ENCODE data around the gene SEM1.
"Not testable (repeated sequence)": the region's sequence is repeated elsewhere in the genome, so short reads cannot be mapped to it uniquely, and the experiment has no call there.

SEM1 gene

GRCh38 chr7:96709381-96710228, at the start of gene SEM1:
TSS of gene SEM1 (minus strand) at chr7:96709846. CDS start at chr7:96709763, 83 bp downstream.
- H2AFZ ChIP-seq (ENCODE audit: low read depth, low read length), result peak within 1 kb of the TSS; percentile 93
- peaks cover 10% of the 10 kb centered on the region for H3K4me1 ChIP-seq (ENCODE audit: insufficient read depth, low read length)
- no peaks in the 10 kb centered on the region for H3K27me3 ChIP-seq (ENCODE audit: insufficient read depth, low read length)
- H3K9me3 ChIP-seq (ENCODE audit: low read length), result peaks cover 7% of the 10 kb centered on the region
- peak within 1 kb of the TSS; percentile 97 for H3K4me3 ChIP-seq (ENCODE audit: low read length)
- H3K36me3 ChIP-seq (ENCODE audit: insufficient read depth, low read length), result peaks cover 18% of the 10 kb centered on the region

- not testable (repeated sequence) for H3K36me3 ChIP-seq (ENCODE audit: insufficient read depth, low read length); H3K4me1 ChIP-seq (ENCODE audit: insufficient read depth, low read length); H3K4me3 ChIP-seq (ENCODE audit: low read length); H2AFZ ChIP-seq (ENCODE audit: low read depth, low read length); H3K9me3 ChIP-seq (ENCODE audit: low read length); H3K27me3 ChIP-seq (ENCODE audit: insufficient read depth, low read length)
These were observed 48.2 kb upstream of the SEM1 start for GRCh38 chr7:96757880-96758279.

GRCh38 chr7:96747418-96747940, 37.8 kb upstream of the SEM1 start:
- Histone ChIP-seq H3K4me3 (ENCODE audit: low read length) (no peak overlapping the region), H3K9me3 (ENCODE audit: low read length) (no peaks in the 10 kb centered on the region), H3K4me1 (ENCODE audit: insufficient read depth, low read length) (no peaks in the 10 kb centered on the region), H2AFZ (ENCODE audit: low read depth, low read length) (no peak overlapping the region), H3K36me3 (ENCODE audit: insufficient read depth, low read length) (no peaks in the 10 kb centered on the region), H3K27me3 (ENCODE audit: insufficient read depth, low read length) (no peaks in the 10 kb centered on the region)

GRCh38 chr7:96740130-96740529, 30.5 kb upstream of the SEM1 start:
- Histone ChIP-seq H3K27me3 (ENCODE audit: insufficient read depth, low read length) (peaks cover 13% of the 10 kb centered on the region), H3K4me1 (ENCODE audit: insufficient read depth, low read length) (no peaks in the 10 kb centered on the region), H3K9me3 (ENCODE audit: low read length) (no peaks in the 10 kb centered on the region), H3K4me3 (ENCODE audit: low read length) (no peak overlapping the region), H3K36me3 (ENCODE audit: insufficient read depth, low read length) (no peaks in the 10 kb centered on the region), H2AFZ (ENCODE audit: low read depth, low read length) (no peak overlapping the region)

- Histone ChIP-seq H3K36me3 (ENCODE audit: insufficient read depth, low read length) (no peaks in the 10 kb centered on the region), H3K27me3 (ENCODE audit: insufficient read depth, low read length) (peaks cover 13% of the 10 kb centered on the region), H2AFZ (ENCODE audit: low read depth, low read length) (no peak overlapping the region), H3K4me3 (ENCODE audit: low read length) (no peak overlapping the region), H3K4me1 (ENCODE audit: insufficient read depth, low read length) (no peaks in the 10 kb centered on the region), H3K9me3 (ENCODE audit: low read length) (no peaks in the 10 kb centered on the region)
These were observed 30.0 kb upstream of the SEM1 start for GRCh38 chr7:96739609-96740008.

- Histone ChIP-seq H2AFZ (ENCODE audit: low read depth, low read length) (no peak overlapping the region), H3K9me3 (ENCODE audit: low read length) (no peaks in the 10 kb centered on the region), H3K4me1 (ENCODE audit: insufficient read depth, low read length) (no peaks in the 10 kb centered on the region), H3K4me3 (ENCODE audit: low read length) (no peak overlapping the region), H3K27me3 (ENCODE audit: insufficient read depth, low read length) (peaks cover 13% of the 10 kb centered on the region), H3K36me3 (ENCODE audit: insufficient read depth, low read length) (no peaks in the 10 kb centered on the region)
These were observed 29.5 kb upstream of the SEM1 start for GRCh38 chr7:96739167-96739566.

- H3K4me3 ChIP-seq (ENCODE audit: low read length), result no peak overlapping the region
- no peak overlapping the region for H2AFZ ChIP-seq (ENCODE audit: low read depth, low read length)
- H3K4me1 ChIP-seq (ENCODE audit: insufficient read depth, low read length), result no peaks in the 10 kb centered on the region
- no peaks in the 10 kb centered on the region for H3K9me3 ChIP-seq (ENCODE audit: low read length)
- H3K27me3 ChIP-seq (ENCODE audit: insufficient read depth, low read length), result peaks cover 13% of the 10 kb centered on the region
- H3K36me3 ChIP-seq (ENCODE audit: insufficient read depth, low read length), result no peaks in the 10 kb centered on the region
These were observed 29.1 kb upstream of the SEM1 start for GRCh38 chr7:96738705-96739104.

- Histone ChIP-seq H3K4me3 (ENCODE audit: low read length) (no peak overlapping the region), H3K27me3 (ENCODE audit: insufficient read depth, low read length) (peaks cover 13% of the 10 kb centered on the region), H3K36me3 (ENCODE audit: insufficient read depth, low read length) (no peaks in the 10 kb centered on the region), H3K9me3 (ENCODE audit: low read length) (no peaks in the 10 kb centered on the region), H2AFZ (ENCODE audit: low read depth, low read length) (no peak overlapping the region), H3K4me1 (ENCODE audit: insufficient read depth, low read length) (no peaks in the 10 kb centered on the region)
These were observed 28.0 kb upstream of the SEM1 start for GRCh38 chr7:96737545-96738050.

- Histone ChIP-seq H2AFZ (ENCODE audit: low read depth, low read length) (no peak overlapping the region), H3K4me3 (ENCODE audit: low read length) (no peak overlapping the region), H3K4me1 (ENCODE audit: insufficient read depth, low read length) (no peaks in the 10 kb centered on the region), H3K36me3 (ENCODE audit: insufficient read depth, low read length) (no peaks in the 10 kb centered on the region), H3K9me3 (ENCODE audit: low read length) (no peaks in the 10 kb centered on the region), H3K27me3 (ENCODE audit: insufficient read depth, low read length) (peaks cover 2% of the 10 kb centered on the region)
These were observed 24.7 kb upstream of the SEM1 start for GRCh38 chr7:96734343-96734742.

- Histone ChIP-seq H3K27me3 (ENCODE audit: insufficient read depth, low read length) (peaks cover 6% of the 10 kb centered on the region), H2AFZ (ENCODE audit: low read depth, low read length) (no peak overlapping the region), H3K4me1 (ENCODE audit: insufficient read depth, low read length) (no peaks in the 10 kb centered on the region), H3K36me3 (ENCODE audit: insufficient read depth, low read length) (no peaks in the 10 kb centered on the region), H3K9me3 (ENCODE audit: low read length) (no peaks in the 10 kb centered on the region), H3K4me3 (ENCODE audit: low read length) (no peak overlapping the region)
These were observed 20.2 kb upstream of the SEM1 start for GRCh38 chr7:96729820-96730219.

GRCh38 chr7:96728139-96728538, 18.5 kb upstream of the SEM1 start:
- H3K9me3 ChIP-seq (ENCODE audit: low read length), result no peaks in the 10 kb centered on the region
- no peak overlapping the region for H3K4me3 ChIP-seq (ENCODE audit: low read length)
- H2AFZ ChIP-seq (ENCODE audit: low read depth, low read length), result no peak overlapping the region
- peaks cover 6% of the 10 kb centered on the region for H3K27me3 ChIP-seq (ENCODE audit: insufficient read depth, low read length)
- no peaks in the 10 kb centered on the region for H3K4me1 ChIP-seq (ENCODE audit: insufficient read depth, low read length)
- H3K36me3 ChIP-seq (ENCODE audit: insufficient read depth, low read length), result no peaks in the 10 kb centered on the region

GRCh38 chr7:96727534-96728088, 18.0 kb upstream of the SEM1 start:
- Histone ChIP-seq H3K36me3 (ENCODE audit: insufficient read depth, low read length) (no peaks in the 10 kb centered on the region), H2AFZ (ENCODE audit: low read depth, low read length) (no peak overlapping the region), H3K9me3 (ENCODE audit: low read length) (no peaks in the 10 kb centered on the region), H3K27me3 (ENCODE audit: insufficient read depth, low read length) (peaks cover 6% of the 10 kb centered on the region), H3K4me1 (ENCODE audit: insufficient read depth, low read length) (no peaks in the 10 kb centered on the region), H3K4me3 (ENCODE audit: low read length) (no peak overlapping the region)

- Histone ChIP-seq H3K9me3 (ENCODE audit: low read length) (no peaks in the 10 kb centered on the region), H3K27me3 (ENCODE audit: insufficient read depth, low read length) (peaks cover 12% of the 10 kb centered on the region), H3K36me3 (ENCODE audit: insufficient read depth, low read length) (no peaks in the 10 kb centered on the region), H2AFZ (ENCODE audit: low read depth, low read length) (no peak overlapping the region), H3K4me1 (ENCODE audit: insufficient read depth, low read length) (no peaks in the 10 kb centered on the region), H3K4me3 (ENCODE audit: low read length) (no peak overlapping the region)
These were observed 14.0 kb upstream of the SEM1 start for GRCh38 chr7:96723622-96724021.
